B cell (primary cell): ENCODE data around the gene ZFYVE21. TPM values are rescaled to one million over a fixed set of nuclear protein-coding genes. Genes with fewer than 3 reads are reported as not detected.

Experiments used
- ATAC-seq: fragments of 200-7000 bp; cut with Tn5 transposase; one replicate; pipeline ENCODE4 v1.10.0; 2021; ENCODE audit warnings: low read depth, mild to moderate bottlenecking, moderate number of reproducible peaks, moderate library complexity
- CTCF ChIA-PET: fragments of 350-600 bp; sonication (Branson Sonifier 250); formaldehyde crosslinking; loops from one replicate; lab custom pipeline; 2021; ENCODE audit warnings: antibody characterized with exemption, inconsistent platforms; lab: Charles Lee
- POLR2A ChIA-PET: fragments of 350-600 bp; sonication (Branson Sonifier 250); formaldehyde crosslinking; loops from one replicate; lab custom pipeline; 2021; ENCODE audit warnings: antibody characterized with exemption; lab: Charles Lee
- DNase-seq: peaks from one replicate; pipeline ENCODE4 v3.0.0; 2013
- H2AFZ ChIP-seq: 2 replicates; pipeline ENCODE4 v1.6.1; 2012; ENCODE audit warnings: mild to moderate bottlenecking, low read depth, low read length; ENCODE audit not compliant: insufficient read depth, poor library complexity, severe bottlenecking
- H3K27ac ChIP-seq, 2 donors: 1 replicate in 1 of 2; 2 replicates in 1 of 2; pipeline ENCODE4 v1.5.1; 2012 to 2013; ENCODE audit warnings: low read length in 2 of 2, mild to moderate bottlenecking in 2 of 2, moderate library complexity in 1 of 2
- H3K27me3 ChIP-seq, 4 experiments: fragments of 200-600 bp in 1 of 4; sonication (generic) in 1 of 4; replicated peaks in 1 of 4; 1 replicate in 2 of 4; 2 replicates in 2 of 4; pipeline versions ENCODE4 v1.6.1 to v1.7.0; 2013 to 2016; ENCODE audit warnings: low read length in 3 of 4, mild to moderate bottlenecking in 2 of 4, mixed read lengths in 1 of 4, moderate library complexity in 1 of 4; ENCODE audit not compliant: insufficient read depth in 4 of 4, control insufficient read depth in 3 of 4; ENCODE audit errors: control extremely low read depth in 1 of 4
- H3K36me3 ChIP-seq, 2 experiments: replicated peaks in 1 of 2; 1 replicate in 1 of 2; 2 replicates in 1 of 2; pipeline versions ENCODE4 v1.6.1 to v1.7.1; 2013; ENCODE audit warnings: low read length in 1 of 2; ENCODE audit not compliant: insufficient read depth in 2 of 2, control insufficient read depth in 1 of 2; ENCODE audit errors: control extremely low read depth in 1 of 2, extremely low read depth in 1 of 2
- H3K4me1 ChIP-seq, 2 donors: fragments of 200-600 bp in 1 of 2; sonication (generic) in 1 of 2; 1 replicate in 1 of 2; 2 replicates in 1 of 2; pipeline versions ENCODE4 v1.5.1 to v1.6.1; 2013 to 2017; ENCODE audit warnings: low read length in 2 of 2; ENCODE audit not compliant: control insufficient read depth in 2 of 2, insufficient read depth in 2 of 2
- H3K4me2 ChIP-seq: replicated peaks from 2 replicates; pipeline ENCODE3; 2012; ENCODE audit warnings: mild to moderate bottlenecking, low read depth, low read length; ENCODE audit not compliant: poor library complexity, severe bottlenecking
- H3K4me3 ChIP-seq, 5 experiments: fragments of 200-600 bp in 1 of 5; sonication (generic) in 1 of 5; 1 replicate in 3 of 5; 2 replicates in 2 of 5; pipeline versions ENCODE4 v1.5.1 to v1.7.0; 2011 to 2016; ENCODE audit warnings: low read length in 4 of 5, mild to moderate bottlenecking in 4 of 5, low read depth in 2 of 5, control low read depth in 1 of 5, moderate library complexity in 1 of 5; ENCODE audit not compliant: insufficient read depth in 1 of 5; ENCODE audit errors: control extremely low read depth in 1 of 5, extremely low read depth in 1 of 5
- H3K79me2 ChIP-seq: fragments of 200-600 bp; sonication (generic); one replicate; pipeline ENCODE4 v1.6.0; 2016; ENCODE audit warnings: low read length; ENCODE audit not compliant: control insufficient read depth, insufficient read depth
- H3K9ac ChIP-seq: fragments of 200-600 bp; sonication (generic); 2 replicates; pipeline ENCODE4 v1.6.1; 2017; ENCODE audit warnings: mild to moderate bottlenecking, low read length, moderate library complexity
- H3K9me3 ChIP-seq, 3 donors: one replicate each; pipeline versions ENCODE4 v1.6.1 to v1.7.1; 2013; ENCODE audit warnings: low read length in 2 of 3; ENCODE audit not compliant: control insufficient read depth in 2 of 3, insufficient read depth in 1 of 3; ENCODE audit errors: control extremely low read depth in 1 of 3
- H4K20me1 ChIP-seq: 2 replicates; pipeline ENCODE4 v1.6.0; 2012; ENCODE audit warnings: mild to moderate bottlenecking, low read length; ENCODE audit not compliant: insufficient read depth, control insufficient read depth, poor library complexity, severe bottlenecking
- H3K27ac Mint-ChIP-seq: one replicate; pipeline ENCODE4 v1.8.0; 2021; ENCODE audit warnings: mixed read lengths
- H3K27me3 Mint-ChIP-seq: one replicate; pipeline ENCODE4 v1.8.0; 2021; ENCODE audit warnings: mixed read lengths
- H3K4me1 Mint-ChIP-seq: one replicate; pipeline ENCODE4 v1.8.0; 2021; ENCODE audit warnings: mixed read lengths
- H3K4me3 Mint-ChIP-seq: one replicate; pipeline ENCODE4 v1.8.0; 2021; ENCODE audit warnings: mixed read lengths
- H3K9me3 Mint-ChIP-seq: one replicate; pipeline ENCODE4 v1.8.0; 2022; ENCODE audit warnings: mixed read lengths; ENCODE audit not compliant: insufficient read depth
- EZH2 ChIP-seq: IDR thresholded peaks from 2 replicates; pipeline ENCODE4 v1.6.1; 2012; ENCODE audit warnings: borderline replicate concordance, low read depth, mild to moderate bottlenecking, moderate library complexity, low read length; ENCODE audit not compliant: insufficient read depth, poor library complexity, severe bottlenecking
- WGBS: methylation state at CpG from one replicate; pipeline ENCODE4 v1.1.5; 2013; ENCODE audit warnings: missing lambda C conversion rate; ENCODE audit not compliant: insufficient coverage; 5-methylcytosine and 5-hydroxymethylcytosine counted together
- intact Hi-C: fragments of 100-400 bp; cut with micrococcal nuclease; formaldehyde crosslinking; loops from one replicate; pipeline ENCODE4 v1.10.0; 2022
- polyA plus RNA-seq: library from polyadenylated mRNA; depleted of rRNA; stranded (reverse); fragments of >200 nt; gene quantifications from 2 replicates; pipeline ENCODE4 v1.2.3, GENCODE V29; 2012
- total RNA-seq, 2 donors: library from RNA; stranded (reverse); fragments of 120-200 nt in 1 of 2; gene quantifications; 1 replicate in 1 of 2; 2 replicates in 1 of 2; pipeline versions ENCODE4 v1.2.3 to v1.2.4, GENCODE V29; 2013 to 2022
- TF ChIP-seq, protein P1 (sequence below): fragments of 200-600 bp; IDR thresholded peaks from one replicate; pipeline ENCODE4 v1.8.0; 2022; ENCODE audit warnings: antibody characterized with exemption, mild to moderate bottlenecking

The ZFYVE21 gene
- total and polyA plus RNA-seq, 2 donors (not counting 1 experiment from before 2014, with no cell fraction given) = 17.0 to 18.6 TPM

DNA sequence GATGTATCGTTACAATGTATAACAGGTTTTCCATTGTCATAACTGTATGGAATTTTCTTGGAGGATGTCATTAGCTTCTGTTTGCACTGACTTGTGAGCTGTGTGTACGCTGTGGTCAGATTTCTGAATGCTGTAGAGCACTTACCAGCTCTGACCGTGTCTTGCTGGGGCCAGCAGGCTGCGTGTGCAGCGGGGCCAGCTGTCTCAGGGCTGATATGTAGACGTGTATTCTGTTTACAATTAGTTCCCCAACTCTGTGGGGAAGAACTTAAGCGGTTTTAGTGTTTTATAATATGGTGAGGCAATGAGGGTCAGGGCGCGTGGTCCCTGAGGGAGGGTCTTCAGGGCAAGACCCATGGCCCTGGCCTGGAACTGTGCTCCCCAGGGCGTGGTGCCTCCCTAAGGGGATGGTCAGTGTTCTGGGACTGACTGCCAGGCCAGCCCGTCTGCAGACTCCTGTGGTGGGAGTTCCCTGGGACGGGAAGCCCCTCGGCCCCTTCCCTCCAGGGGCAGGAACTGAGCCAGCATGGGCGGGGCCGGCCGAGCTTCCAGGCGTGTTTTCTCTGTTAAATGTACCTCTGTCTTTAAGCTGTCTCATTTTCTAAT lies 19.0 kb upstream of the ZFYVE21 start:
- no peak for TF ChIP-seq EZH2
- TF ChIP-seq, protein P1, sequence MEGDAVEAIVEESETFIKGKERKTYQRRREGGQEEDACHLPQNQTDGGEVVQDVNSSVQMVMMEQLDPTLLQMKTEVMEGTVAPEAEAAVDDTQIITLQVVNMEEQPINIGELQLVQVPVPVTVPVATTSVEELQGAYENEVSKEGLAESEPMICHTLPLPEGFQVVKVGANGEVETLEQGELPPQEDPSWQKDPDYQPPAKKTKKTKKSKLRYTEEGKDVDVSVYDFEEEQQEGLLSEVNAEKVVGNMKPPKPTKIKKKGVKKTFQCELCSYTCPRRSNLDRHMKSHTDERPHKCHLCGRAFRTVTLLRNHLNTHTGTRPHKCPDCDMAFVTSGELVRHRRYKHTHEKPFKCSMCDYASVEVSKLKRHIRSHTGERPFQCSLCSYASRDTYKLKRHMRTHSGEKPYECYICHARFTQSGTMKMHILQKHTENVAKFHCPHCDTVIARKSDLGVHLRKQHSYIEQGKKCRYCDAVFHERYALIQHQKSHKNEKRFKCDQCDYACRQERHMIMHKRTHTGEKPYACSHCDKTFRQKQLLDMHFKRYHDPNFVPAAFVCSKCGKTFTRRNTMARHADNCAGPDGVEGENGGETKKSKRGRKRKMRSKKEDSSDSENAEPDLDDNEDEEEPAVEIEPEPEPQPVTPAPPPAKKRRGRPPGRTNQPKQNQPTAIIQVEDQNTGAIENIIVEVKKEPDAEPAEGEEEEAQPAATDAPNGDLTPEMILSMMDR = no peak
- no peaks in the 10 kb centered on the region for H3K9me3 ChIP-seq
- intact Hi-C loops = loop anchor here (5.0 kb wide), 1 partner anchor 69 kb away; the partner anchor contains the start of gene KLC1
- Mint-ChIP-seq H3K27me3 (no peaks in the 10 kb centered on the region), H3K27ac (peak overlapping the region; percentile 77), H3K4me1 (peaks cover 62% of the 10 kb centered on the region), H3K4me3 (no peak overlapping the region), H3K9me3 (no peaks in the 10 kb centered on the region)
- peak; percentile 10 for DNase-seq
- H3K4me3 ChIP-seq = no peak overlapping the region
- ChIA-PET CTCF (interaction anchor here (1.3 kb wide), 1 partner anchor 10 kb away, joined by 3 read pairs; no protein-coding TSS in a partner anchor), POLR2A (no interaction called here)
- 55% methylated on average over 15 of the region's 17 CpGs for WGBS
- H3K36me3 ChIP-seq = peaks cover 0 to 41% of the 10 kb centered on the region in 2 experiments
- H4K20me1 ChIP-seq = peaks cover 43% of the 10 kb centered on the region
- peak overlapping the region; percentile 42 for H3K4me2 ChIP-seq
- H3K4me1 ChIP-seq = peaks cover 52 to 61% of the 10 kb centered on the region in 2 donors
- H2AFZ ChIP-seq = no peak overlapping the region
- no peak overlapping the region for H3K9ac ChIP-seq
- peak overlapping the region; percentile 10 to 45 for H3K27ac ChIP-seq
- no peaks in the 10 kb centered on the region for H3K27me3 ChIP-seq
- ATAC-seq = no peak
- peaks cover 11% of the 10 kb centered on the region for H3K79me2 ChIP-seq

DNA sequence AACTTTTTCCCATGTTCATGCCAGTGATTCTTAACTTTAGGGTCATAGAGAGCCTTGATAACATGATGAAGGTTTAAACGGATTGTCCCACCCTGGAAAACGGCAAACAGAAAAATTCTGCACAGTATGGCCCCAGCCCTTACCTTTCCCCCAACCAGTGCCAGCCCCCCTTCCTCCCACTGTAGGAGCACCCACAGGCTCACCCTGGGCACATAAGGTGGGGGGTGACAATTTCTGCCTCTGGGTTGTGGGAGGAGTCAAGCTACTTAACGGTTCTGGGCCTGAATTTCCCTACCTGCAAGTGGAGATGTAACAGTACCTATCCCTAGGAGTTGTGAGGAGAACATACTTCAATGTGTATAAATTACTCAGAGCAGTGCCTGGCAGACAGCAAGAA lies 18.4 kb upstream of the ZFYVE21 start:
- Histone ChIP-seq H3K9ac (no peak overlapping the region), H4K20me1 (peaks cover 48% of the 10 kb centered on the region), H3K27me3 (no peaks in the 10 kb centered on the region), H3K9me3 (no peaks in the 10 kb centered on the region), H2AFZ (no peak overlapping the region), H3K79me2 (peaks cover 11% of the 10 kb centered on the region), H3K4me2 (no peak overlapping the region), H3K4me1 (peaks cover 52 to 61% of the 10 kb centered on the region in 2 donors), H3K27ac (peak overlapping the region in 1 of 2 donors; percentile 10), H3K36me3 (peaks cover 0 to 41% of the 10 kb centered on the region in 2 experiments), H3K4me3 (no peak overlapping the region)
- DNase-seq (peak; percentile 12), ATAC-seq (no peak)
- TF ChIP-seq, protein P1 = no peak
- TF ChIP-seq EZH2 = no peak
- H3K9me3 Mint-ChIP-seq = no peaks in the 10 kb centered on the region
- peaks cover 62% of the 10 kb centered on the region for H3K4me1 Mint-ChIP-seq
- intact Hi-C loops = loop anchor here (5.0 kb wide), 1 partner anchor 70 kb away; the partner anchor contains the start of gene KLC1
- H3K27ac Mint-ChIP-seq = peak overlapping the region; percentile 50
- ChIA-PET POLR2A (no interaction called here), CTCF (no interaction called here)
- no peak overlapping the region for H3K4me3 Mint-ChIP-seq
- 40% methylated on average over 1 of the region's 3 CpGs for WGBS
- no peaks in the 10 kb centered on the region for H3K27me3 Mint-ChIP-seq
